K562 (cell line): Measurements from ENCODE around the gene ST6GALNAC2. TPM values are rescaled to one million over a fixed set of nuclear protein-coding genes. Genes with fewer than 3 reads are reported as not detected.

Experiments
- E2F6 ChIP-seq, 2 experiments: IDR thresholded peaks; 2 replicates each; pipeline ENCODE4 v1.6.1; 2011; ENCODE audit warnings: borderline replicate concordance in 1 of 2, control low read depth in 1 of 2, low read depth in 1 of 2, low read length in 1 of 2, mild to moderate bottlenecking in 1 of 2, mixed read lengths in 1 of 2, moderate library complexity in 1 of 2; ENCODE audit not compliant: insufficient read depth in 1 of 2, insufficient read length in 1 of 2, poor library complexity in 1 of 2, severe bottlenecking in 1 of 2; ENCODE audit errors: extremely low read depth in 1 of 2
- LCOR ChIP-seq: sonication (generic); formaldehyde crosslinking; IDR thresholded peaks from 2 replicates; pipeline ENCODE4 v1.8.0; 2022; ENCODE audit warnings: mild to moderate bottlenecking, missing genetic modification reagents
- SIN3A ChIP-seq, 2 experiments: fragments of 150-350 bp in 1 of 2; IDR thresholded peaks; 2 replicates each; pipeline ENCODE4 v1.6.1; 2011 to 2016; ENCODE audit warnings: borderline replicate concordance in 2 of 2, low read depth in 2 of 2, low read length in 2 of 2, mild to moderate bottlenecking in 2 of 2, moderate library complexity in 2 of 2; ENCODE audit not compliant: control insufficient read depth in 1 of 2
- THAP12 ChIP-seq: fragments of 250-450 bp; sonication (Bioruptor Pico); IDR thresholded peaks from 2 replicates; pipeline ENCODE4 v1.9.0; 2021; ENCODE audit warnings: mild to moderate bottlenecking, inconsistent platforms
- THAP7 ChIP-seq: fragments of 250-450 bp; sonication (Bioruptor Pico); IDR thresholded peaks from 2 replicates; pipeline ENCODE4 v1.5.0; 2021
- ZBTB7A ChIP-seq: IDR thresholded peaks from 2 replicates; pipeline ENCODE4 v1.6.1; 2011; ENCODE audit warnings: low read depth, mild to moderate bottlenecking, low read length, moderate library complexity, borderline replicate concordance; ENCODE audit not compliant: control insufficient read depth
- ZNF239 ChIP-seq: fragments of 250-450 bp; sonication (Bioruptor Pico); IDR thresholded peaks from 2 replicates; pipeline ENCODE4 v1.4.0; 2020; ENCODE audit warnings: mild to moderate bottlenecking
- polyA plus RNA-seq, 8 experiments: library from polyadenylated mRNA; depleted of rRNA in 4 of 8; stranded (reverse) in 5 of 8; unstranded in 3 of 8; fragments of >200 nt; fragmentation: Nextera tagmentation in 2 of 8; fragmentation: Illumina TruSeq in 1 of 8; extraction: Ambion mirVana in 2 of 8; extraction: Trizol in 1 of 8; gene quantifications; 2 replicates each; pipeline versions ENCODE4 v1.2.1 to v1.2.3, GENCODE V29; 2011 to 2014; ENCODE audit warnings: inconsistent platforms in 1 of 8, missing spikeins in 1 of 8
- total RNA-seq, 7 experiments: library from RNA; depleted of rRNA in 6 of 7; stranded (reverse); fragments of >200 nt in 6 of 7; fragmentation: Illumina TruSeq in 2 of 7; extraction: Trizol in 2 of 7; gene quantifications; 2 replicates each; pipeline versions ENCODE4 v1.2.1 to v1.2.3, GENCODE V29; 2011 to 2021; ENCODE audit warnings: low replicate concordance in 1 of 7
- TF ChIP-seq, protein P1 (sequence below): fragments of 450-650 bp; IDR thresholded peaks from 2 replicates; pipeline ENCODE4 v1.6.1; 2016; ENCODE audit warnings: mild to moderate bottlenecking, moderate library complexity

The ST6GALNAC2 gene
- total and polyA plus RNA-seq, 9 of the 15 experiments (the other 6 are each of a cell fraction or from before 2014, with no cell fraction given) = 0.18 TPM; not detected in 8

GRCh38 chr17:76557368-76558197 is 28.1 kb downstream of the ST6GALNAC2 start (continued):
- TF ChIP-seq, protein P1, sequence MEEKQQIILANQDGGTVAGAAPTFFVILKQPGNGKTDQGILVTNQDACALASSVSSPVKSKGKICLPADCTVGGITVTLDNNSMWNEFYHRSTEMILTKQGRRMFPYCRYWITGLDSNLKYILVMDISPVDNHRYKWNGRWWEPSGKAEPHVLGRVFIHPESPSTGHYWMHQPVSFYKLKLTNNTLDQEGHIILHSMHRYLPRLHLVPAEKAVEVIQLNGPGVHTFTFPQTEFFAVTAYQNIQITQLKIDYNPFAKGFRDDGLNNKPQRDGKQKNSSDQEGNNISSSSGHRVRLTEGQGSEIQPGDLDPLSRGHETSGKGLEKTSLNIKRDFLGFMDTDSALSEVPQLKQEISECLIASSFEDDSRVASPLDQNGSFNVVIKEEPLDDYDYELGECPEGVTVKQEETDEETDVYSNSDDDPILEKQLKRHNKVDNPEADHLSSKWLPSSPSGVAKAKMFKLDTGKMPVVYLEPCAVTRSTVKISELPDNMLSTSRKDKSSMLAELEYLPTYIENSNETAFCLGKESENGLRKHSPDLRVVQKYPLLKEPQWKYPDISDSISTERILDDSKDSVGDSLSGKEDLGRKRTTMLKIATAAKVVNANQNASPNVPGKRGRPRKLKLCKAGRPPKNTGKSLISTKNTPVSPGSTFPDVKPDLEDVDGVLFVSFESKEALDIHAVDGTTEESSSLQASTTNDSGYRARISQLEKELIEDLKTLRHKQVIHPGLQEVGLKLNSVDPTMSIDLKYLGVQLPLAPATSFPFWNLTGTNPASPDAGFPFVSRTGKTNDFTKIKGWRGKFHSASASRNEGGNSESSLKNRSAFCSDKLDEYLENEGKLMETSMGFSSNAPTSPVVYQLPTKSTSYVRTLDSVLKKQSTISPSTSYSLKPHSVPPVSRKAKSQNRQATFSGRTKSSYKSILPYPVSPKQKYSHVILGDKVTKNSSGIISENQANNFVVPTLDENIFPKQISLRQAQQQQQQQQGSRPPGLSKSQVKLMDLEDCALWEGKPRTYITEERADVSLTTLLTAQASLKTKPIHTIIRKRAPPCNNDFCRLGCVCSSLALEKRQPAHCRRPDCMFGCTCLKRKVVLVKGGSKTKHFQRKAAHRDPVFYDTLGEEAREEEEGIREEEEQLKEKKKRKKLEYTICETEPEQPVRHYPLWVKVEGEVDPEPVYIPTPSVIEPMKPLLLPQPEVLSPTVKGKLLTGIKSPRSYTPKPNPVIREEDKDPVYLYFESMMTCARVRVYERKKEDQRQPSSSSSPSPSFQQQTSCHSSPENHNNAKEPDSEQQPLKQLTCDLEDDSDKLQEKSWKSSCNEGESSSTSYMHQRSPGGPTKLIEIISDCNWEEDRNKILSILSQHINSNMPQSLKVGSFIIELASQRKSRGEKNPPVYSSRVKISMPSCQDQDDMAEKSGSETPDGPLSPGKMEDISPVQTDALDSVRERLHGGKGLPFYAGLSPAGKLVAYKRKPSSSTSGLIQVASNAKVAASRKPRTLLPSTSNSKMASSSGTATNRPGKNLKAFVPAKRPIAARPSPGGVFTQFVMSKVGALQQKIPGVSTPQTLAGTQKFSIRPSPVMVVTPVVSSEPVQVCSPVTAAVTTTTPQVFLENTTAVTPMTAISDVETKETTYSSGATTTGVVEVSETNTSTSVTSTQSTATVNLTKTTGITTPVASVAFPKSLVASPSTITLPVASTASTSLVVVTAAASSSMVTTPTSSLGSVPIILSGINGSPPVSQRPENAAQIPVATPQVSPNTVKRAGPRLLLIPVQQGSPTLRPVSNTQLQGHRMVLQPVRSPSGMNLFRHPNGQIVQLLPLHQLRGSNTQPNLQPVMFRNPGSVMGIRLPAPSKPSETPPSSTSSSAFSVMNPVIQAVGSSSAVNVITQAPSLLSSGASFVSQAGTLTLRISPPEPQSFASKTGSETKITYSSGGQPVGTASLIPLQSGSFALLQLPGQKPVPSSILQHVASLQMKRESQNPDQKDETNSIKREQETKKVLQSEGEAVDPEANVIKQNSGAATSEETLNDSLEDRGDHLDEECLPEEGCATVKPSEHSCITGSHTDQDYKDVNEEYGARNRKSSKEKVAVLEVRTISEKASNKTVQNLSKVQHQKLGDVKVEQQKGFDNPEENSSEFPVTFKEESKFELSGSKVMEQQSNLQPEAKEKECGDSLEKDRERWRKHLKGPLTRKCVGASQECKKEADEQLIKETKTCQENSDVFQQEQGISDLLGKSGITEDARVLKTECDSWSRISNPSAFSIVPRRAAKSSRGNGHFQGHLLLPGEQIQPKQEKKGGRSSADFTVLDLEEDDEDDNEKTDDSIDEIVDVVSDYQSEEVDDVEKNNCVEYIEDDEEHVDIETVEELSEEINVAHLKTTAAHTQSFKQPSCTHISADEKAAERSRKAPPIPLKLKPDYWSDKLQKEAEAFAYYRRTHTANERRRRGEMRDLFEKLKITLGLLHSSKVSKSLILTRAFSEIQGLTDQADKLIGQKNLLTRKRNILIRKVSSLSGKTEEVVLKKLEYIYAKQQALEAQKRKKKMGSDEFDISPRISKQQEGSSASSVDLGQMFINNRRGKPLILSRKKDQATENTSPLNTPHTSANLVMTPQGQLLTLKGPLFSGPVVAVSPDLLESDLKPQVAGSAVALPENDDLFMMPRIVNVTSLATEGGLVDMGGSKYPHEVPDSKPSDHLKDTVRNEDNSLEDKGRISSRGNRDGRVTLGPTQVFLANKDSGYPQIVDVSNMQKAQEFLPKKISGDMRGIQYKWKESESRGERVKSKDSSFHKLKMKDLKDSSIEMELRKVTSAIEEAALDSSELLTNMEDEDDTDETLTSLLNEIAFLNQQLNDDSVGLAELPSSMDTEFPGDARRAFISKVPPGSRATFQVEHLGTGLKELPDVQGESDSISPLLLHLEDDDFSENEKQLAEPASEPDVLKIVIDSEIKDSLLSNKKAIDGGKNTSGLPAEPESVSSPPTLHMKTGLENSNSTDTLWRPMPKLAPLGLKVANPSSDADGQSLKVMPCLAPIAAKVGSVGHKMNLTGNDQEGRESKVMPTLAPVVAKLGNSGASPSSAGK = peak; percentile 92
- TF ChIP-seq ZNF239 (CRISPR knock-in tag) (0 out of 2 replicates have a peak, but pooled peaks have one; percentile 18), E2F6 (IDR thresholded peaks at IDR 0.05; ENCODE audit: borderline replicate concordance in 1 of 2, extremely low read depth in 1 of 2, insufficient read depth in 1 of 2, insufficient read length in 1 of 2, low read depth in 1 of 2, low read length in 1 of 2, poor library complexity in 1 of 2, severe bottlenecking in 1 of 2) (peak in 1 of 2 experiments; percentile 73), SIN3A (IDR thresholded peaks at IDR 0.05; ENCODE audit: borderline replicate concordance in 2 of 2, control insufficient read depth in 1 of 2, low read depth in 2 of 2, low read length in 2 of 2) (peak; percentile 83 to 84; a peak in 2 of 4 replicates), ZBTB7A (peak; percentile 100), THAP12 (CRISPR knock-in tag) (0 out of 2 replicates have a peak, but pooled peaks have one; percentile 31), LCOR (peak; percentile 78; the same call in 1 of the 2 replicates), THAP7 (peak; percentile 41; the same call in 1 of the 2 replicates)
